Smooth muscle cell of the umbilical artery (primary cell): ENCODE results near the gene MKRN2. TPM values are rescaled to one million over a fixed set of nuclear protein-coding genes. Genes with fewer than 3 reads are reported as not detected.

Experiments
- total RNA-seq: library from RNA; depleted of rRNA; stranded (reverse); fragments of >200 nt; gene quantifications from 2 replicates; pipeline ENCODE4 v1.2.3, GENCODE V29; 2014

MKRN2 gene
- total RNA-seq: 40.1 and 50.4 TPM in 2 replicates

DNA sequence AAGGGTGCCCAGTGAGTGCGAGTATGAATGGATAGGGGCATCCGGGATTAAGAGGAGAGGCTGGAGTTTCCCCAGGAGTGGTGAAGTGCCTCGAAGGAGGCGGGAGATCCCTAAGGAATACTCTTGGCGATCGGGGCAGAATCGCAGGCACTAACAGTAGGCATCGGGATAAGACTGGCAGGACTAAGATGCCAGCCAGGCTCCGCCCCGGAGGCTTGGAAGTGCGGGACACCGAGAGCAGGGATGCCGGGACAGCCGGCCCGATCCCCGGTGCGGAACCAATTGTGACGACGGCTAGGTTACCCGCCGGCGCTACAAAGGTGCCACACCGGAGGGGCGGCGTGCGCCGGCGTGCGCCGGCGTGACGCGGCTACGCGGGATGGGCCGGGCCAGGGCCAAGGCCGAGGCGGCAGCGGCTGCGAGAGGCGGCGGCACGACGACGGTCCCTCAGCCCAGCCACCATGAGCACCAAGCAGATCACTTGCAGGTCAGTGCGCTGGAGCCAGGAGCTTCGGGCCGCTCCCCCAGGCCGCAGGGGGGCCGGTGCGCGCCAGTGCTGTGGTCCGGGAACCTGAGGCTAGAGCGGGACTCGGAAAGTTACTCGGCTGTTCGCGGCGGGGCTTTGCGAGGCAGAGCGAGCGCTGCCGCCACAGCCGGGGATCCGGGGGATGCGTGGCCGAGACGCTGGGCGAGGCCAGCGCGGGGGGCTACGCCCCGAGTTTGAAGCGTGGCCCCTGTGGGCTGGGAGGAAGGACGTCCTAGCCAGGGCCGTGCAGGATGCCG lies at the start of gene MKRN2:
Gene MKRN2, plus strand, starts transcription at position 398 of the 783 bp plus-strand sequence. Its CDS starts 64 bp downstream, at position 462.

DNA sequence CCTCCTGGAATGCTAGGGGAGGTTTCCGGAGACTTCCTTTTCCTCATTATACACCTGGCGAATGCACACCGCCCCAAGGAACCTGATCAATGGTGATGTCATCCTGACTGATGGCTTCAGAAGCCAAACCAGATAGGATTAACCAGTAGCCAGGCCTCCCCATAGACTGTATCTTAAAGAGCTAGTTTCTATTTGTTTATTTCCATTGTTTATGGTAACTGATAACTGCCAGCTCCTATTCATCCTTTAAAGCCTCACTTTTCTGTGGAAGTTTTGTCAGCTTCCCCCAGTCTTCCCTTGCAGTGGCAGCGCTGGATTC lies 11.5 kb upstream of the MKRN2 start, which contains the start of gene MKRN2OS:
Gene MKRN2OS, minus strand, starts transcription at position 27 of the 319 bp plus-strand sequence. CDS start 35 bp downstream, outside the sequence.

Other genes with a start within 250 kb of the MKRN2 start
- 9.8 and 16.4 TPM in 2 replicates for gene TSEN2, start 72.6 kb upstream of the MKRN2 start, total RNA-seq
- not detected in 2 replicates for gene MKRN2OS, start 11.6 kb upstream of the MKRN2 start, total RNA-seq
- 60.0 and 87.1 TPM in 2 replicates for gene RAF1, start 107.0 kb downstream of the MKRN2 start, total RNA-seq
- gene TMEM40, start 202.2 kb downstream of the MKRN2 start, total RNA-seq: not detected in 2 replicates
- 3.2 and 4.5 TPM in 2 replicates for gene CAND2, start 239.6 kb downstream of the MKRN2 start, total RNA-seq